ENCODE data around the gene JAK3.
"Not testable (repeated sequence)": the region's sequence is repeated elsewhere in the genome, so short reads cannot be mapped to it uniquely, and the experiment has no call there.

The JAK3 gene

GRCh38 chr19:17847538-17848366 lies at the start of gene JAK3:
Gene JAK3 (minus strand): TSS chr19:17847982. CDS start chr19:17844417, 3,565 bp downstream.
- no peak for DNase-seq (ENCODE audit: low read depth, low spot score)

DNA sequence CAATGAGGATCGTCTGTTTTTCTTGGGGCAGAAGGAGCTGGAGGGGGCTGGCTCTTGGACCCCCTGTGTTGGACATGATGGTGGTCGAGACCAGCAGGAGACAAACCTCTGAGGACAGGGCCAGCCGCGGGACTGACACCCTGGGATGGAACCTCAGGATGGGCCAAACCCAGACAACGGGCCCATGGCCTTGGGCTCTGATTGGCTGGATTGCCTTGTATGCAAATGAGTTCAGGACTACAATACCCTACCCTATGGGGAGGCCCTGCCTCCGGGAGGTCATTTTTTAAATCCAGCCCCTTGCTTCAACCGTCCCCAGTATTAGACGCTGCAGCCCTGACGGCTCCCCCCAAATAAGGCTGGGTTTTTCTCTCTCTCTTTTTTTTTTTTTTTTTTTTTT lies 46.0 kb upstream of the JAK3 start:
- no peak for DNase-seq (ENCODE audit: low read depth, low spot score)

- DNase-seq (ENCODE audit: low read depth, low spot score): no peak
Observed at GRCh38 chr19:17889609-17890214, 41.9 kb upstream of the JAK3 start.

DNA sequence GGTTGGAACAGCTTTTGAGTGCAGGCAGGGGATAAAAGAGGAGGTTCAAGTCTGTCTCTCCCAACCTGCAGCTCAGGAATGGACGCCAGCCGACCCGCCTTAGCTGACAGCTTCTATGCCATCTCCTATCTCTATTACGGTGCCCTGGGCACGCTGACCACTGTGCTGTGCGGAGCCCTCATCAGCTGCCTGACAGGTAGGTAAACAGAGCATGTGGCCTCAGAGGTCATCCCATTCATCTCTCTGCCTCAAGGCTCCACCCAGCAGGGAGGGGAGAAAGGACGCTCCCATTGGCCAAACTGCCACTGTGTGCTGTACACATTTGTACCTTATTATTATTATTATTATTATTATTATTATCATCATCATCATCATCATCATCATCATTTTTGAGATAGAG lies 40.5 kb upstream of the JAK3 start:
- DNase-seq (ENCODE audit: low read depth, low spot score): no peak

GRCh38 chr19:17887221-17887620 lies 39.4 kb upstream of the JAK3 start:
- DNase-seq (ENCODE audit: low read depth, low spot score): not testable (repeated sequence)

GRCh38 chr19:17886515-17886914 lies 38.7 kb upstream of the JAK3 start:
- no peak for DNase-seq (ENCODE audit: low read depth, low spot score)

GRCh38 chr19:17883627-17884410 lies 36.0 kb upstream of the JAK3 start:
- no peak for DNase-seq (ENCODE audit: low read depth, low spot score)

GRCh38 chr19:17881701-17882100 lies 33.9 kb upstream of the JAK3 start:
- no peak for DNase-seq (ENCODE audit: low read depth, low spot score)

GRCh38 chr19:17879466-17879865 lies 31.7 kb upstream of the JAK3 start:
- no peak for DNase-seq (ENCODE audit: low read depth, low spot score)

GRCh38 chr19:17877696-17878095 lies 29.9 kb upstream of the JAK3 start:
- DNase-seq (ENCODE audit: low read depth, low spot score): no peak

GRCh38 chr19:17874758-17875135 lies 27.0 kb upstream of the JAK3 start:
- DNase-seq (ENCODE audit: low read depth, low spot score): no peak

- DNase-seq (ENCODE audit: low read depth, low spot score): no peak
Observed at GRCh38 chr19:17873786-17874757, 26.3 kb upstream of the JAK3 start.

DNA sequence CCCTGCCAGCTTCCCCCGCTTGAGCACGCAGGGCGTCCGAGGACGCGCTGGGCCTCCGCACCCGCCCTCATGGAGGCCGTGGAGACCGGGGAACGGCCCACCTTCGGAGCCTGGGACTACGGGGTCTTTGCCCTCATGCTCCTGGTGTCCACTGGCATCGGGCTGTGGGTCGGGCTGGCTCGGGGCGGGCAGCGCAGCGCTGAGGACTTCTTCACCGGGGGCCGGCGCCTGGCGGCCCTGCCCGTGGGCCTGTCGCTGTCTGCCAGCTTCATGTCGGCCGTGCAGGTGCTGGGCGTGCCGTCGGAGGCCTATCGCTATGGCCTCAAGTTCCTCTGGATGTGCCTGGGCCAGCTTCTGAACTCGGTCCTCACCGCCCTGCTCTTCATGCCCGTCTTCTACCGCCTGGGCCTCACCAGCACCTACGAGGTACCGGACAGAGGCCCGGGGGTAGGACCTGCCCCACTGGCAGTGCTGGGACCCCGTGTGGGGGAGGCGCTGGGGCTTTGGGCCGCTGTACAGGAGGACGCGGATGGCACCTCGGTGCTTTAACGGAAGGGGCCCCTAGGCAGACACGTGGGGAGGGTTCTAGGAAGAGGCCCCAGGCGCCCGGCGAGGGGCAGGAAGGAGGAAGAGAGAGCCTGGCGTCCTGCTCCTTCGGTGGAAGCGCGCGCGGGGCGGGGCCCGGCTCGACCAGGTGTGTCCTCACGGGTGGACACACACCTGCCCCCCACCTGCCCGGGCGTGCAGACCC lies 24.6 kb upstream of the JAK3 start:
- DNase-seq (ENCODE audit: low read depth, low spot score): no peak

- DNase-seq (ENCODE audit: low read depth, low spot score): no peak
Observed at GRCh38 chr19:17871878-17872250, 24.1 kb upstream of the JAK3 start, which contains the start of gene SLC5A5. Gene SLC5A5 (plus strand): TSS chr19:17871945. CDS start chr19:17872320, 375 bp downstream.

GRCh38 chr19:17871032-17871877 lies 23.5 kb upstream of the JAK3 start:
- DNase-seq (ENCODE audit: low read depth, low spot score): no peak

DNA sequence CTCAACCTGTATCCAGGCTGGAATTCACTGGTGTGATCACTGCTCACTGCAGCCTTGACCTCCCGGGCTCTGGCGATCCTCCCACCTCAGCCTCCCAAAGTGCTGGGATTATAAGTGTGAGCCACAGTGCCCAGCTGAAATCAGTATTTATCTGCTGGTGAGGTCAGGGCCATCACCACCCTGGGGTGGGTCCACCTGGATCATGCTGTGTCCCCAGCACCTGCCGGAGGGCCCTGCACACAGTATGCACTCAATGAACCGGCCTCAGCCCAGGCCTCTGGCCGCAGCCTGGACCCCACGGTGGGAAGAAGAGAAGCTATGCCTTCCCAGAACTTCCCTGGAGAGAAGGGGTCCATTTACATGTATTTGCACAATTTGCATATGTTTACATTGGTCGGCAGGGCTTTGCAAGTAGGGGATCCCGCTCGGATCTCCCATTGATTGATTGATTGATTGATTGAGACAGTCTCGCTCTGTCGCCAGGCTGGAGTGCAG lies 21.4 kb upstream of the JAK3 start:
- no peak for DNase-seq (ENCODE audit: low read depth, low spot score)

DNA sequence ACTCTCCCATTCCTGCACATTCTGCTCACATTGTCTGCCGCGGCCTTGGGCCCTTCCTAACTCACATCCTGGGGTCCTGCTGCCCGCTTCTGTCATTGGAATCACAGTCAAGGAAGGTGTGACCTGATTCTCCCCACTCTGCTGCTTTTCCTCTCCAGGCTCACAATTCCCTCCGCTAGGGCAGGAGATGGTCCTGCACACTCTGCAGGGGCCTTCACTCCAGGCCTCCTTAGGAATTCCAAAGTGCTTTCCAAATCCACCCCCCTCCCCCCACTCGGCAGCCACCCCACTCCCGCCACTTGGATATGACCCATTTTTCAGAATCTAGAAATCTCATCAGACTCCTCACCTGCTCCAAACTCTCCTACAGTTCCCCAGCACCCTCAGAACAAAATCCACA lies 20.9 kb upstream of the JAK3 start:
- no peak for DNase-seq (ENCODE audit: low read depth, low spot score)

- no peak for DNase-seq (ENCODE audit: low read depth, low spot score)
Observed at GRCh38 chr19:17866964-17867486, 19.2 kb upstream of the JAK3 start.

DNA sequence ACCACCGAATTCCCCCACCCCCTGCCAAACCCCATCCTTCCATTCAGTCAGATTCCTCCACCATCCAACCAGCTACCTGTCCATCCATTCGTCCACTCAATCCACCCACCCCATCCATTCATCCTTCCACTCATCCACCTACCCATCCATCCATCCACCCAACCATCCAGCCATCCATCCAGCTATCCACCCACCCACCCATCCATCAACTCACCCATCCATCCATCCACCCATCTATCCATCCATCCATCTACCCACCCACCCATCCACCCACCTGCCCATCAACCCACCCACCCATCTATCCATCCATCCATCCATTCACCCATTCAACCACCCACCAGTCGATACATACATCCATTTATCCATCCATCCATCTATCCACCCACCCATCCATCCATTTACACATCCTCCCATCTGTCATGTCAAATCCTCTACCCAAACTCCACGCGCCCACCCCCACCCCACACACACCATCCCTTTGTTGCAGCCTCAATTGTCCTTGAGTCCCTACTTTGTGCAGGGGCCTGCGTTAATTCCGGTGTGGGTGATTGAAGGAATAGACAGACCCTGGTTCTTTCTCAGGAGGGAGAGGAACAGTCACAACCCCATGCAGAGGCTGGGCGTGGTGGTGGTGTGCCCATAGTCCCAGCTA lies 18.7 kb upstream of the JAK3 start:
- no peak for DNase-seq (ENCODE audit: low read depth, low spot score)
